HCT116 (cell line): ENCODE results near the gene PRKD3. TPM values are rescaled to one million over a fixed set of nuclear protein-coding genes. Genes with fewer than 3 reads are reported as not detected.

ENCODE experiments used
- ATAC-seq: fragments of 200-7000 bp; cut with Tn5 transposase; 2 replicates; pipeline ENCODE4 v1.9.1; 2020; ENCODE audit warnings: mild to moderate bottlenecking, moderate library complexity
- BruUV-seq: library from RNA; stranded (reverse); fragments of 400-500 nt; replicated peaks from 2 replicates; lab custom pipeline; 2021; lab: Mats Ljungman, UMichigan
- CTCF ChIA-PET: fragments of 300-600 bp; sonication (Branson Sonifier 250); formaldehyde crosslinking; loops from one replicate; lab custom pipeline; 2021; ENCODE audit warnings: antibody characterized with exemption; lab: Charles Lee
- POLR2A ChIA-PET: fragments of 300-600, 350-600 bp; sonication (Branson Sonifier 250); formaldehyde crosslinking; loops from one replicate; lab custom pipeline; 2021; ENCODE audit warnings: antibody characterized with exemption; lab: Charles Lee
- RAD21 ChIA-PET, 2 experiments: fragments of 300-600 bp; sonication (Branson Sonifier 250); formaldehyde crosslinking; loops; one replicate each; lab custom pipeline; 2023; ENCODE audit warnings: low total read pairs in 2 of 2; ENCODE audit not compliant: uncharacterized antibody in 2 of 2, unreplicated experiment in 2 of 2, low non-redundant PET in 1 of 2; lab: Charles Lee
- DNase-seq: peaks from one replicate; pipeline ENCODE4 v3.0.0-alpha.2; 2010; ENCODE audit warnings: low read depth, low spot score
- H2AFZ ChIP-seq: fragments of 200-600 bp; shearing (Covaris generic), sonication (generic); 2 replicates; pipeline ENCODE4 v1.6.1; 2017; ENCODE audit warnings: low read depth, mixed run types, mixed read lengths, antibody characterized with exemption, low read length; ENCODE audit not compliant: poor library complexity, severe bottlenecking
- H3K27ac ChIP-seq: 2 replicates; pipeline ENCODE4 v1.5.1; 2012; ENCODE audit warnings: low read depth, low read length
- H3K27me3 ChIP-seq: fragments of 200-600 bp; sonication (generic); 2 replicates; pipeline ENCODE4 v1.6.1; 2016; ENCODE audit warnings: mixed run types, low read length, mixed read lengths; ENCODE audit not compliant: insufficient read depth
- H3K36me3 ChIP-seq, 2 experiments: fragments of 200-500 bp in 1 of 2; fragments of 200-600 bp in 1 of 2; sonication (Bioruptor generic) in 1 of 2; sonication (generic) in 1 of 2; 2 replicates each; pipeline versions ENCODE4 v1.5.1 to v1.6.1; 2014 to 2016; ENCODE audit warnings: low read length in 2 of 2, inconsistent platforms in 1 of 2, mixed read lengths in 1 of 2, mixed run types in 1 of 2; ENCODE audit not compliant: insufficient read depth in 2 of 2, control insufficient read depth in 1 of 2
- H3K4me1 ChIP-seq, 2 experiments: fragments of 200-600 bp in 1 of 2; sonication (generic) in 1 of 2; 2 replicates each; pipeline versions ENCODE4 v1.5.1 to v1.6.1; 2012 to 2017; ENCODE audit warnings: low read length in 2 of 2, inconsistent platforms in 1 of 2, mild to moderate bottlenecking in 1 of 2, mixed read lengths in 1 of 2, mixed run types in 1 of 2, moderate library complexity in 1 of 2; ENCODE audit not compliant: insufficient read depth in 2 of 2, control insufficient read depth in 1 of 2
- H3K4me2 ChIP-seq: fragments of 200-600 bp; sonication (generic); 2 replicates; pipeline ENCODE4 v1.6.1; 2017; ENCODE audit warnings: mixed run types, low read length, mixed read lengths
- H3K4me3 ChIP-seq, 2 experiments: fragments of 200-600 bp in 1 of 2; sonication (generic) in 1 of 2; replicated peaks in 1 of 2; 2 replicates each; pipeline ENCODE4 v1.5.1; 2011 to 2016; ENCODE audit warnings: low read length in 2 of 2, control low read depth in 1 of 2, low read depth in 1 of 2, mild to moderate bottlenecking in 1 of 2, mixed read lengths in 1 of 2, mixed run types in 1 of 2
- H3K79me2 ChIP-seq: fragments of 200-600 bp; sonication (generic); 2 replicates; pipeline ENCODE4 v1.6.1; 2017; ENCODE audit warnings: mild to moderate bottlenecking, mixed run types, low read length, moderate library complexity, mixed read lengths; ENCODE audit not compliant: insufficient read depth
- H3K9ac ChIP-seq: fragments of 200-600 bp; sonication (generic); 2 replicates; pipeline ENCODE4 v1.6.1; 2016; ENCODE audit warnings: low read length, mixed read lengths
- H3K9me2 ChIP-seq: fragments of 200-600 bp; sonication (generic), shearing (Covaris generic); 2 replicates; pipeline ENCODE4 v1.6.1; 2017; ENCODE audit warnings: mixed run types, mild to moderate bottlenecking, moderate library complexity; ENCODE audit not compliant: insufficient read depth
- H3K9me3 ChIP-seq, 2 experiments: fragments of 200-500 bp in 1 of 2; fragments of 200-600 bp in 1 of 2; sonication (Bioruptor generic) in 1 of 2; sonication (generic) in 1 of 2; 2 replicates each; pipeline ENCODE4 v1.6.1; 2014 to 2017; ENCODE audit warnings: low read length in 2 of 2, mixed read lengths in 2 of 2, inconsistent platforms in 1 of 2, low read depth in 1 of 2, mild to moderate bottlenecking in 1 of 2, mixed run types in 1 of 2, moderate library complexity in 1 of 2; ENCODE audit not compliant: control insufficient read depth in 1 of 2, insufficient read depth in 1 of 2
- H4K20me1 ChIP-seq: fragments of 200-600 bp; sonication (generic), shearing (Covaris generic); 2 replicates; pipeline ENCODE4 v1.6.1; 2017; ENCODE audit warnings: mixed run types, mild to moderate bottlenecking, moderate library complexity; ENCODE audit not compliant: insufficient read depth
- ELF1 ChIP-seq: IDR thresholded peaks from 2 replicates; pipeline ENCODE4 v1.6.1; 2012; ENCODE audit warnings: low read depth, borderline replicate concordance
- EZH2 ChIP-seq: fragments of 200-600 bp; sonication (generic); IDR thresholded peaks from 2 replicates; pipeline ENCODE4 v1.6.1; 2017; ENCODE audit warnings: antibody characterized with exemption, mixed run types
- POLR2AphosphoS5 ChIP-seq: IDR thresholded peaks from 2 replicates; pipeline ENCODE4 v1.6.1; 2011; ENCODE audit warnings: mild to moderate bottlenecking, low read depth, low read length, moderate library complexity
- REST ChIP-seq: IDR thresholded peaks from 2 replicates; pipeline ENCODE4 v1.6.1; 2012; ENCODE audit warnings: low read depth
- SIN3A ChIP-seq: IDR thresholded peaks from 2 replicates; pipeline ENCODE4 v1.6.1; 2012; ENCODE audit warnings: low read depth
- TCF7L2 ChIP-seq: IDR thresholded peaks from 2 replicates; pipeline ENCODE4 v1.7.0; 2011; ENCODE audit warnings: borderline replicate concordance, inconsistent platforms; ENCODE audit not compliant: insufficient read depth, insufficient read length; ENCODE audit errors: extremely low read depth
- YY1 ChIP-seq: IDR thresholded peaks from 2 replicates; pipeline ENCODE4 v1.6.1; 2011; ENCODE audit warnings: low read length, low read depth, moderate library complexity, mild to moderate bottlenecking; ENCODE audit not compliant: insufficient replicate concordance; ENCODE audit errors: extremely low read depth
- intact Hi-C: fragments of 100-400 bp; cut with micrococcal nuclease; formaldehyde crosslinking; loops from 2 replicates; pipeline ENCODE4 v1.10.0; 2022
- total RNA-seq: library from RNA; stranded (reverse); gene quantifications from one replicate; pipeline ENCODE4 v1.2.1, GENCODE V29; 2021; ENCODE audit not compliant: unreplicated experiment

PRKD3 gene
- total RNA-seq, 1 experiment from 2014 or later: 13.9 TPM

DNA sequence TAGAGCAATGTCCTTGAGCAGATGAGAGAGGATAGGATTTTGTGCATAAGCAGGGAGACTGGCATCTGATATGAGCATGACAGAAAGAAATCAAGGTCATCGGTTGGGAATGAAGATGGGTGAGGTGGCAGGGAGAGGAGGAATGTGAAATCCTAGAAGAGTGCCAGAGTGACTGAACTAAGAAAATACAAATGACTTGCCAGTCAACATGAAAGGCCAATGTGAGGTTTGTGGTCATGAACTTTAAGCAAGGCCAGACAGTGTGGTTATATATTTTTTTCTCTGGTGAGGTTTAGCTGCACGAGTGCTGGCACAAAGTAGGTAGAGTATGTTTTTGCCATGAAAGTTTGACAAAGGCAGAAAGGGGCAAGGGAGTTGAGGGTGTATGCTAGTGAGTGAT lies 41.0 kb upstream of the PRKD3 start:
- no peak for DNase-seq
- H3K9me2 ChIP-seq: no peaks in the 10 kb centered on the region
- CTCF ChIA-PET: no interaction called here
- BruUV-seq: no TSS peak
- H3K9ac ChIP-seq: no peak overlapping the region
- H3K9me3 ChIP-seq: no peaks in the 10 kb centered on the region
- H3K36me3 ChIP-seq: no peaks in the 10 kb centered on the region
- no peaks in the 10 kb centered on the region for H3K27me3 ChIP-seq
- H4K20me1 ChIP-seq: no peaks in the 10 kb centered on the region
- H3K4me3 ChIP-seq: no peak overlapping the region
- H3K27ac ChIP-seq: no peak overlapping the region
- no peaks in the 10 kb centered on the region for H3K4me1 ChIP-seq
- no peak overlapping the region for H3K4me2 ChIP-seq
- RAD21 ChIA-PET: no interaction called here
- ATAC-seq: peak; percentile 17; the same call in 1 of the 2 replicates
- no peak overlapping the region for H2AFZ ChIP-seq
- POLR2A ChIA-PET: no interaction called here
- TF ChIP-seq SIN3A (no peak), EZH2 (no peak), YY1 (no peak), TCF7L2 (peak; percentile 41), ELF1 (no peak), POLR2AphosphoS5 (no peak), REST (no peak)
- TF ChIP-seq, all 23 proteins: peak for 1
- H3K79me2 ChIP-seq: no peaks in the 10 kb centered on the region
- intact Hi-C loops: no loop called here
